Stomach (tissue), 9 donors: ENCODE measurements around the gene PRPF6. TPM values are rescaled to one million over a fixed set of nuclear protein-coding genes. Genes with fewer than 3 reads are reported as not detected.
A peak's percentile ranks its signal among the peaks of the same experiment; 100 is the strongest.

Experiments used
- DNase-seq, 2 donors: peaks; one replicate each; pipeline versions ENCODE4 v3.0.0 to v3.0.0-alpha.2; 2013 to 2019
- H3K27ac ChIP-seq, 5 donors: fragments of 200-600 bp in 4 of 5; sonication (generic) in 4 of 5; one replicate each; pipeline ENCODE4 v1.5.1; 2013 to 2019; ENCODE audit warnings: mild to moderate bottlenecking in 1 of 5, moderate library complexity in 1 of 5
- H3K27me3 ChIP-seq, 3 donors: fragments of 200-600 bp; sonication (generic); one replicate each; pipeline ENCODE4 v1.5.1; 2017 to 2019; ENCODE audit warnings: mixed run types in 1 of 3
- H3K36me3 ChIP-seq, 4 donors: fragments of 200-600 bp; sonication (generic); 1 replicate in 3 of 4; 2 replicates in 1 of 4; pipeline ENCODE4 v1.5.1; 2016 to 2019
- H3K4me1 ChIP-seq, 4 donors: fragments of 200-600 bp; sonication (generic); one replicate each; pipeline ENCODE4 v1.5.1; 2016 to 2019
- H3K4me3 ChIP-seq, 4 donors: fragments of 200-600 bp; sonication (generic) in 3 of 4; one replicate each; pipeline ENCODE4 v1.5.1; 2016 to 2019; ENCODE audit warnings: mild to moderate bottlenecking in 1 of 4
- H3K9me3 ChIP-seq, 4 donors: fragments of 200-600 bp; sonication (generic); one replicate each; pipeline ENCODE4 v1.5.1; 2016 to 2019
- CTCF ChIP-seq, 7 experiments: fragments of 450-650 bp in 4 of 7; fragments of 200-600 bp in 3 of 7; sonication (generic) in 3 of 7; IDR thresholded peaks; one replicate each; pipeline ENCODE4 v1.5.1; 2016 to 2019; ENCODE audit warnings: antibody characterized with exemption in 7 of 7, control low read depth in 2 of 7, mild to moderate bottlenecking in 1 of 7
- EP300 ChIP-seq: sonication (generic); formaldehyde crosslinking; IDR thresholded peaks from one replicate; pipeline ENCODE4 v1.6.1; 2017; ENCODE audit warnings: antibody characterized with exemption
- POLR2A ChIP-seq, 4 donors: fragments of 450-650 bp; IDR thresholded peaks; one replicate each; pipeline ENCODE4 v1.6.1; 2016; ENCODE audit warnings: antibody characterized with exemption in 4 of 4, control low read depth in 2 of 4, mild to moderate bottlenecking in 1 of 4, moderate library complexity in 1 of 4
- POLR2AphosphoS5 ChIP-seq, 3 donors: sonication (generic); formaldehyde crosslinking; IDR thresholded peaks; one replicate each; pipeline ENCODE4 v1.6.1; 2016; ENCODE audit warnings: antibody characterized with exemption in 3 of 3
- WGBS, 5 donors: extraction: QIAGEN DNeasy Blood & Tissue Kit in 3 of 5; methylation state at CpG; one replicate each; pipeline versions ENCODE4 v1.1.5 to v1.1.7; 2013 to 2018; 5-methylcytosine and 5-hydroxymethylcytosine counted together
- intact Hi-C: fragments of 100-400 bp; cut with DNase I; formaldehyde crosslinking; loops from one replicate; pipeline ENCODE4 v1.15.1; 2023; ENCODE audit warnings: low total_unique reads
- polyA plus RNA-seq, 3 donors: library from polyadenylated mRNA; stranded (reverse); fragments of 200-250 nt; gene quantifications; one replicate each; pipeline ENCODE4 v1.2.3, GENCODE V29; 2013
- small RNA-seq, 4 donors: library from RNA; depleted of rRNA; stranded (forward); fragments of <200 nt; gene quantifications; one replicate each; pipeline ENCODE3, GENCODE V24; 2016
- total RNA-seq, 5 donors: library from RNA; depleted of rRNA; stranded (reverse); fragments of >200 nt; gene quantifications; one replicate each; pipeline versions ENCODE4 v1.1.0 to v1.2.3, GENCODE V29; 2014 to 2016
- donor health status: healthy with polysubstance abuse.
- donor health status: Bipolar disorder and iron deficiency.
- donor health status: healthy.

PRPF6 gene
- total and polyA plus RNA-seq, 8 donors = 27.0 to 67.4 (median 39.6) TPM

DNA sequence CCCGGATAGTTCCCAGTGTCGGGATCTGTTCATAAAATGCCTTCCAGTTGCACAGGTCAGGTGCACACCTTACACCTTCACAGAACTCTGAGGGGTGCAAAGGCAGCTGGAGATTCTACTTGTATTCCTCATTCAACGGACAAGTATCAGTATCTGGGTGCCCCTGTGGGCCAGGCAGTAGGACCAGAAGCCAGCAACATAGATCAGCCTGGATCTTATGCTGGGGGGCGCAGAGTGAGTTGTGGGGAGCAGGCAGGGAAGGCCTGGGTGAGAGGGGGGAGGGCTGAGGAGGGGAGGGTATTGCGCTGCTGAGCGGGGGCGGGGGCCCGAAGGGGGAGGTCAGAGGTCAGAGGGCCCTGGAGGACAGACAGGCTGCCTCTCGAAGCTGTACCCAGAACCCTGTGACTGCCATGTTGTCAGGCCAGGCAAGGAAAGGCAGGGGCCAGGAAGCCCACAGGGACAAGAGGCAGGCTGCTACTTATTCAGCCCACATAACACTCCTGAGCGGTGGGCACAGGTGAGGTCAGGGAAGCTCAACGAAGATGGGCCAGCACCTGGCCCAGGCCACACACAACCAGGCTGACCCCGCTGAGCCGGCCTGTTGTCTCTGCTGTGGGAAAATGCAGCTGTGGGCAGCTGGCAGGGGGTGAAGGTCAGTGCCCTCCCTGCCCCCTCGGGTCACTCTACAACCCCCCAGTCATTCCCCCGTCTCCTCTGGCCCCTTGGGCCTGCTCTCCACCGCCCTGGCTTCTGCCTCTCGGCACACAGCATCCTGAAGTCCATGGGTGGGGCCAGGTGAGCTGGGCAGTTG lies 100.1 kb downstream of the PRPF6 start:
- Histone ChIP-seq H3K9me3 (no peaks in the 10 kb centered on the region), H3K27me3 (peaks cover 3 to 41% (median 23%) of the 10 kb centered on the region in 3 donors), H3K27ac (peak overlapping the region in 3 of 5 donors; percentile 84 to 85 (median 84)), H3K4me3 (peak overlapping the region in 3 of 4 donors; percentile 77 to 83 (median 81)), H3K4me1 (peaks cover 27 to 80% (median 65%) of the 10 kb centered on the region in 4 donors), H3K36me3 (peaks cover 0 to 5% (median 4%) of the 10 kb centered on the region in 4 donors)
- WGBS, 5 donors = 66 to 71% (median 69%) methylated on average over 16 to 17 of the region's 17 CpGs
- TF ChIP-seq POLR2A (IDR thresholded peaks at IDR 0.05) (no peak), POLR2AphosphoS5 (IDR thresholded peaks at IDR 0.05) (no peak), EP300 (no peak), CTCF (IDR thresholded peaks at IDR 0.05) (no peak)
- intact Hi-C loops = no loop called here
- DNase-seq = peak in 1 of 2 donors; percentile 20

DNA sequence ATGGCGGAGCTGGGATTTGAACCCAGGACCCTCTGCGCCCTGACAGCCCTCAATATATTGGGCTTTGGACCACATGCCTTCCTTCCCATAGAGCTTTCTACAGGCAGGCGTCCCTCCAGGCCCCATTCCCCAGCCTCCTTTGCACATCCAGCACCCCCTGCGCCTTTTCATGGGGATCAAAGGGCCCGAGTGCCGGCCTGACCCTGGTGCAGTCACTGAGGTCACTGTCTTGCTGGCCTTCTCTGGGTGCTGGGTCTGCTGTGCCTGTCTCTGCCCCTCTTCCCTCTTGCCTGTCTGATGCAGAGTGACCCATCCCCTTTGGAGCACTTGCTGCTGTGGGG lies 100.7 kb downstream of the PRPF6 start:
- Histone ChIP-seq H3K4me1 (peaks cover 27 to 74% (median 65%) of the 10 kb centered on the region in 4 donors), H3K36me3 (no peaks in the 10 kb centered on the region), H3K9me3 (no peaks in the 10 kb centered on the region), H3K27me3 (peaks cover 3 to 44% (median 29%) of the 10 kb centered on the region in 3 donors), H3K27ac (no peak overlapping the region), H3K4me3 (no peak overlapping the region)
- WGBS, 5 donors = 82 to 88% (median 83%) methylated on average over 6 of the region's 6 CpGs
- DNase-seq = no peak
- intact Hi-C loops = no loop called here
- no peak for TF ChIP-seq EP300

DNA sequence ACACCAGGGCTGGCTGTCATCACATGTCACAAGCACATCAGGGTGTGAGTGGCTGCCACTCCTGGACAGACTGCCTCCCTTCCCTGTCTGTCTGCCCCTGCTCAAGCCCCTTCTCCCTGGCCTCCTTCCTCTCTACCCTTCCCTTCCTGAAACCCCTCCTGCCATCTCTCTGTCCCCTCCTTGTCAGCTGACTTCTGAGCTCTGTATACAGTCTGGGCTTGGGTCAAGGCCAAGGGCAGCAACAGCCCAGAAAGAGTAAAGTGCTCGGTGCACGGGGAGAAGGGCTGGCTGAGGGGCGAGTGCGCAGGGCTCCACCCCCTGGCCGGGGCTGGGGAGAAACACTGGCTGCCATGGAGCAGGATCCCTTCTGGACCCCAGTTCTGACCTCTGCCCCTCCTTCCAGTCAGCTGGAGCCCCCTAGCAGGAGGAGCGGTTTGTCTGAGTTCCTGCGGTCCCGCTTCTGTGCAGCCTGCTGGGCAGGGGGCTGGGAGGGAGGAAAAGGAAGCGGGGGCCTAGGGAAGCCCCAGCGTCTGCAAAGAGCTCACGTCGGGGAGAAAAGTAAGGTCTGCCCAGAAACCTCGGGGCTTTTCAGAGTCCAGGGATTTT lies 101.3 kb downstream of the PRPF6 start:
- Histone ChIP-seq H3K36me3 (no peaks in the 10 kb centered on the region), H3K4me3 (no peak overlapping the region), H3K27me3 (peaks cover 3 to 44% (median 31%) of the 10 kb centered on the region in 3 donors), H3K27ac (peak overlapping the region in 1 of 5 donors; percentile 20), H3K4me1 (peaks cover 27 to 72% (median 60%) of the 10 kb centered on the region in 4 donors), H3K9me3 (no peaks in the 10 kb centered on the region)
- TF ChIP-seq POLR2A (IDR thresholded peaks at IDR 0.05) (no peak), CTCF (IDR thresholded peaks at IDR 0.05) (no peak), POLR2AphosphoS5 (IDR thresholded peaks at IDR 0.05) (no peak), EP300 (no peak)
- intact Hi-C loops = no loop called here
- 9 to 29% (median 18%) methylated on average over 9 to 13 of the region's 13 CpGs for WGBS, 5 donors
- DNase-seq = no peak

Small RNA genes lying within 50 kb of the gene (small RNA-seq; reads per million reads assigned to genes)
- gene AL355803.1 (0 reads per million in 4 donors), gene MIR647 (0 reads per million in 4 donors), gene MIR6813 (0 reads per million in 4 donors)

Other genes with a start within 250 kb of the PRPF6 start
- gene LIME1, start 244.5 kb upstream of the PRPF6 start, total RNA-seq = 100 to 1,000 TPM in 1 of 5 donors, 10 to 100 TPM in 2, 1 to 10 TPM in 2; 3.6 to 117 (median 16.8) TPM
- gene LIME1, start 244.5 kb upstream of the PRPF6 start, polyA plus RNA-seq = 10 to 100 TPM; 17.1 to 24.3 (median 19.9) TPM
- gene SLC2A4RG, start 241.4 kb upstream of the PRPF6 start, total RNA-seq = 10 to 100 TPM in 3 of 5 donors, 1 to 10 TPM in 2; 7.1 to 60.5 (median 25.9) TPM
- 10 to 100 TPM; 40.1 to 76.9 (median 57.4) TPM for gene SLC2A4RG, start 241.4 kb upstream of the PRPF6 start, polyA plus RNA-seq
- gene ZBTB46, start 149.9 kb upstream of the PRPF6 start, total RNA-seq = 10 to 100 TPM in 1 of 5 donors, 1 to 10 TPM in 3, under 1 TPM in 1; 0.58 to 13.4 (median 4.1) TPM
- gene ZBTB46, start 149.9 kb upstream of the PRPF6 start, polyA plus RNA-seq = 1 to 10 TPM; 1.1 to 1.8 (median 1.7) TPM
- gene ABHD16B, start 119.6 kb upstream of the PRPF6 start, total RNA-seq = not detected
- gene ABHD16B, start 119.6 kb upstream of the PRPF6 start, polyA plus RNA-seq = under 1 TPM in 2 of 3 donors, not detected in 1; 0.37 to 0.43 TPM
- 10 to 100 TPM; 42.0 to 53.1 (median 45.5) TPM for gene TPD52L2, start 115.9 kb upstream of the PRPF6 start, total RNA-seq
- 10 to 100 TPM; 72.8 to 75.6 (median 73.3) TPM for gene TPD52L2, start 115.9 kb upstream of the PRPF6 start, polyA plus RNA-seq
- gene DNAJC5, start 86.0 kb upstream of the PRPF6 start, total RNA-seq = 10 to 100 TPM; 23.7 to 60.1 (median 52.7) TPM
- 10 to 100 TPM; 23.1 to 26.4 (median 25.6) TPM for gene DNAJC5, start 86.0 kb upstream of the PRPF6 start, polyA plus RNA-seq
- gene UCKL1, start 24.7 kb upstream of the PRPF6 start, total RNA-seq = 100 to 1,000 TPM in 1 of 5 donors, 10 to 100 TPM in 4; 20.9 to 107 (median 36.8) TPM
- 10 to 100 TPM; 17.7 to 60.5 (median 24.0) TPM for gene UCKL1, start 24.7 kb upstream of the PRPF6 start, polyA plus RNA-seq
- gene ZNF512B, start 11.2 kb upstream of the PRPF6 start, total RNA-seq = 10 to 100 TPM in 2 of 5 donors, 1 to 10 TPM in 3; 6.1 to 12.1 (median 9.2) TPM
- gene ZNF512B, start 11.2 kb upstream of the PRPF6 start, polyA plus RNA-seq = 1 to 10 TPM; 3.5 to 7.6 (median 6.3) TPM
- gene SAMD10, start 1.5 kb upstream of the PRPF6 start, total RNA-seq = 10 to 100 TPM in 2 of 5 donors, 1 to 10 TPM in 3; 2.9 to 68.1 (median 9.4) TPM
- gene SAMD10, start 1.5 kb upstream of the PRPF6 start, polyA plus RNA-seq = 1 to 10 TPM; 4.9 to 6.6 (median 6.3) TPM
- 1 to 10 TPM in 1 of 5 donors, not detected in 4; 1.7 TPM for gene C20orf204, start 55.0 kb downstream of the PRPF6 start, total RNA-seq
- 1 to 10 TPM in 2 of 3 donors, under 1 TPM in 1; 0.62 to 3.4 (median 1.4) TPM for gene C20orf204, start 55.0 kb downstream of the PRPF6 start, polyA plus RNA-seq
- gene SOX18, start 68.5 kb downstream of the PRPF6 start, total RNA-seq = 10 to 100 TPM in 2 of 5 donors, 1 to 10 TPM in 2, under 1 TPM in 1; 0.58 to 26.6 (median 8.9) TPM
- 10 to 100 TPM in 1 of 3 donors, 1 to 10 TPM in 2; 6.2 to 15.2 (median 8.4) TPM for gene SOX18, start 68.5 kb downstream of the PRPF6 start, polyA plus RNA-seq
- gene TCEA2, start 82.1 kb downstream of the PRPF6 start, total RNA-seq = 10 to 100 TPM in 4 of 5 donors, 1 to 10 TPM in 1; 3.1 to 30.7 (median 22.8) TPM
- gene TCEA2, start 82.1 kb downstream of the PRPF6 start, polyA plus RNA-seq = 10 to 100 TPM; 21.0 to 35.5 (median 30.4) TPM
- 10 to 100 TPM in 1 of 5 donors, 1 to 10 TPM in 1, not detected in 3; 3.1 to 10.1 TPM for gene RGS19, start 98.4 kb downstream of the PRPF6 start, total RNA-seq
- 10 to 100 TPM in 2 of 3 donors, 1 to 10 TPM in 1; 8.1 to 17.2 (median 13.1) TPM for gene RGS19, start 98.4 kb downstream of the PRPF6 start, polyA plus RNA-seq
- gene OPRL1, start 99.0 kb downstream of the PRPF6 start, total RNA-seq = 1 to 10 TPM in 1 of 5 donors, under 1 TPM in 1, not detected in 3; 0.55 to 4.7 TPM
- gene OPRL1, start 99.0 kb downstream of the PRPF6 start, polyA plus RNA-seq = under 1 TPM in 2 of 3 donors, not detected in 1; 0.18 to 0.25 TPM
- gene LKAAEAR1, start 103.3 kb downstream of the PRPF6 start, total RNA-seq = not detected
- gene LKAAEAR1, start 103.3 kb downstream of the PRPF6 start, polyA plus RNA-seq = under 1 TPM in 1 of 3 donors, not detected in 2; 0.23 TPM
- not detected for gene NPBWR2, start 126.4 kb downstream of the PRPF6 start, total RNA-seq
- gene NPBWR2, start 126.4 kb downstream of the PRPF6 start, polyA plus RNA-seq = not detected
- gene MYT1, start 183.3 kb downstream of the PRPF6 start, total RNA-seq = under 1 TPM in 1 of 5 donors, not detected in 4; 0.55 TPM
- under 1 TPM in 2 of 3 donors, not detected in 1; 0.08 to 0.25 TPM for gene MYT1, start 183.3 kb downstream of the PRPF6 start, polyA plus RNA-seq